ENCODE results near the gene SHLD2. TPM values are rescaled to one million over a fixed set of nuclear protein-coding genes. Genes with fewer than 3 reads are reported as not detected.

The SHLD2 gene
- total and polyA plus RNA-seq, 2 of the 13 experiments (the other 11 are each of a cell fraction or from before 2014, with no cell fraction given) = 25.7 to 53.7 TPM

- TF ChIP-seq ZNF710 (CRISPR knock-in tag; IDR thresholded peaks at IDR 0.05; ENCODE audit: borderline replicate concordance) = no peak
- no peak for TF ChIP-seq ZNF670 (CRISPR knock-in tag; IDR thresholded peaks at IDR 0.05; ENCODE audit: borderline replicate concordance)
- TF ChIP-seq RBAK (CRISPR knock-in tag; IDR thresholded peaks at IDR 0.05) = no peak
- no peak for TF ChIP-seq ZNF510 (CRISPR knock-in tag; IDR thresholded peaks at IDR 0.05; ENCODE audit: low read depth)
- no peak for TF ChIP-seq CBX2 (IDR thresholded peaks at IDR 0.05; ENCODE audit: low read depth, low read length)
- no peak for TF ChIP-seq CBX2 (CRISPR knock-in tag; IDR thresholded peaks at IDR 0.05; ENCODE audit: low read depth)
- TF ChIP-seq MAFG (CRISPR knock-in tag; IDR thresholded peaks at IDR 0.05) = 0 out of 2 replicates have a peak, but pooled peaks have one; percentile 10
- TF ChIP-seq, protein P1, sequence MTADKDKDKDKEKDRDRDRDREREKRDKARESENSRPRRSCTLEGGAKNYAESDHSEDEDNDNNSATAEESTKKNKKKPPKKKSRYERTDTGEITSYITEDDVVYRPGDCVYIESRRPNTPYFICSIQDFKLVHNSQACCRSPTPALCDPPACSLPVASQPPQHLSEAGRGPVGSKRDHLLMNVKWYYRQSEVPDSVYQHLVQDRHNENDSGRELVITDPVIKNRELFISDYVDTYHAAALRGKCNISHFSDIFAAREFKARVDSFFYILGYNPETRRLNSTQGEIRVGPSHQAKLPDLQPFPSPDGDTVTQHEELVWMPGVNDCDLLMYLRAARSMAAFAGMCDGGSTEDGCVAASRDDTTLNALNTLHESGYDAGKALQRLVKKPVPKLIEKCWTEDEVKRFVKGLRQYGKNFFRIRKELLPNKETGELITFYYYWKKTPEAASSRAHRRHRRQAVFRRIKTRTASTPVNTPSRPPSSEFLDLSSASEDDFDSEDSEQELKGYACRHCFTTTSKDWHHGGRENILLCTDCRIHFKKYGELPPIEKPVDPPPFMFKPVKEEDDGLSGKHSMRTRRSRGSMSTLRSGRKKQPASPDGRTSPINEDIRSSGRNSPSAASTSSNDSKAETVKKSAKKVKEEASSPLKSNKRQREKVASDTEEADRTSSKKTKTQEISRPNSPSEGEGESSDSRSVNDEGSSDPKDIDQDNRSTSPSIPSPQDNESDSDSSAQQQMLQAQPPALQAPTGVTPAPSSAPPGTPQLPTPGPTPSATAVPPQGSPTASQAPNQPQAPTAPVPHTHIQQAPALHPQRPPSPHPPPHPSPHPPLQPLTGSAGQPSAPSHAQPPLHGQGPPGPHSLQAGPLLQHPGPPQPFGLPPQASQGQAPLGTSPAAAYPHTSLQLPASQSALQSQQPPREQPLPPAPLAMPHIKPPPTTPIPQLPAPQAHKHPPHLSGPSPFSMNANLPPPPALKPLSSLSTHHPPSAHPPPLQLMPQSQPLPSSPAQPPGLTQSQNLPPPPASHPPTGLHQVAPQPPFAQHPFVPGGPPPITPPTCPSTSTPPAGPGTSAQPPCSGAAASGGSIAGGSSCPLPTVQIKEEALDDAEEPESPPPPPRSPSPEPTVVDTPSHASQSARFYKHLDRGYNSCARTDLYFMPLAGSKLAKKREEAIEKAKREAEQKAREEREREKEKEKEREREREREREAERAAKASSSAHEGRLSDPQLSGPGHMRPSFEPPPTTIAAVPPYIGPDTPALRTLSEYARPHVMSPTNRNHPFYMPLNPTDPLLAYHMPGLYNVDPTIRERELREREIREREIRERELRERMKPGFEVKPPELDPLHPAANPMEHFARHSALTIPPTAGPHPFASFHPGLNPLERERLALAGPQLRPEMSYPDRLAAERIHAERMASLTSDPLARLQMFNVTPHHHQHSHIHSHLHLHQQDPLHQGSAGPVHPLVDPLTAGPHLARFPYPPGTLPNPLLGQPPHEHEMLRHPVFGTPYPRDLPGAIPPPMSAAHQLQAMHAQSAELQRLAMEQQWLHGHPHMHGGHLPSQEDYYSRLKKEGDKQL (CRISPR knock-in tag; IDR thresholded peaks at IDR 0.05; ENCODE audit: low read depth) = no peak
- no peak for TF ChIP-seq ZNF709 (CRISPR knock-in tag; IDR thresholded peaks at IDR 0.05)
- TF ChIP-seq ZNF850 (CRISPR knock-in tag; conservative IDR thresholded peaks at IDR 0.05) = no peak
- no peak for TF ChIP-seq THYN1 (CRISPR knock-in tag; IDR thresholded peaks at IDR 0.05; ENCODE audit: borderline replicate concordance, low read depth)
- no peak for TF ChIP-seq DRAP1 (CRISPR knock-in tag; IDR thresholded peaks at IDR 0.05)
- no peak; the same call in 1 of the 2 replicates for TF ChIP-seq MEIS1 (CRISPR knock-in tag; IDR thresholded peaks at IDR 0.05; ENCODE audit: borderline replicate concordance)
Measured at GRCh38 chr10:87093632-87094372, 1.2 kb upstream of the SHLD2 start (continued).
